ENCODE measurements around the gene PAM.
"Not testable (repeated sequence)": the region's sequence is repeated elsewhere in the genome, so short reads cannot be mapped to it uniquely, and the experiment has no call there.

The PAM gene

GRCh38 chr5:102760815-102761214 is 5.7 kb downstream of the PAM start:
- DNase-seq = no peak
- peak overlapping the region; percentile 40 for H3K27ac Mint-ChIP-seq
- no peaks in the 10 kb centered on the region for H3K27me3 Mint-ChIP-seq
- no peak for ATAC-seq (replicated peaks)
- no peaks in the 10 kb centered on the region for H3K9me3 Mint-ChIP-seq
- H3K4me1 Mint-ChIP-seq = peaks cover 31 to 55% of the 10 kb centered on the region in 2 donors
- H3K36me3 Mint-ChIP-seq = peaks cover 0 to 3% of the 10 kb centered on the region in 2 donors
- H3K4me3 Mint-ChIP-seq = peak overlapping the region in 1 of 2 donors; percentile 1

DNA sequence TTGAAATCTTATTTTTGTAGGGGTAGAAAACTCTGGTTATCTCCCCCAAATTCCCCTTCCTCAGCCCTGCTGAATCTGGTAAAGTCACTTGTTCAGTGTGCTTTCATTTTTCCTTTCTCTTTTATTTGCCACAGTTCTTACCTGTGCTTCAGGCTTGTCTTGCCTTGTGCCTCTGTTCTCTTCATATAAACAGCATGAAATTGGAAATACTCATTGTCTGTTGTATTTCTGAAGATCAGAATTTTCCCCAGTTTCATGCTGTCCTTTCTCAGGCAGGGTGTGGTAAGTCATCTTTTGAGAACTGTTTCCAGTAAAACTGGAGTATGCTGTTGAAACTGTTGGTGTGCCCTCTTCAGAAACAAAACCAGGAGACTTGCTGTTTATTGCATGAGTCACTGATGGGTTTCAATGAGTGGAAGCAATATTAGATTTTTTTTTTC is 7.0 kb downstream of the PAM start:
- no peaks in the 10 kb centered on the region for H3K9me3 Mint-ChIP-seq
- peak overlapping the region; percentile 55 to 71 for H3K4me3 Mint-ChIP-seq
- no peaks in the 10 kb centered on the region for H3K27me3 Mint-ChIP-seq
- peaks cover 26 to 49% of the 10 kb centered on the region in 2 donors for H3K4me1 Mint-ChIP-seq
- H3K36me3 Mint-ChIP-seq = peaks cover 0 to 1% of the 10 kb centered on the region in 2 donors
- peak; percentile 55 to 56 for ATAC-seq (replicated peaks)
- peak overlapping the region; percentile 42 for H3K27ac Mint-ChIP-seq
- DNase-seq = no peak

DNA sequence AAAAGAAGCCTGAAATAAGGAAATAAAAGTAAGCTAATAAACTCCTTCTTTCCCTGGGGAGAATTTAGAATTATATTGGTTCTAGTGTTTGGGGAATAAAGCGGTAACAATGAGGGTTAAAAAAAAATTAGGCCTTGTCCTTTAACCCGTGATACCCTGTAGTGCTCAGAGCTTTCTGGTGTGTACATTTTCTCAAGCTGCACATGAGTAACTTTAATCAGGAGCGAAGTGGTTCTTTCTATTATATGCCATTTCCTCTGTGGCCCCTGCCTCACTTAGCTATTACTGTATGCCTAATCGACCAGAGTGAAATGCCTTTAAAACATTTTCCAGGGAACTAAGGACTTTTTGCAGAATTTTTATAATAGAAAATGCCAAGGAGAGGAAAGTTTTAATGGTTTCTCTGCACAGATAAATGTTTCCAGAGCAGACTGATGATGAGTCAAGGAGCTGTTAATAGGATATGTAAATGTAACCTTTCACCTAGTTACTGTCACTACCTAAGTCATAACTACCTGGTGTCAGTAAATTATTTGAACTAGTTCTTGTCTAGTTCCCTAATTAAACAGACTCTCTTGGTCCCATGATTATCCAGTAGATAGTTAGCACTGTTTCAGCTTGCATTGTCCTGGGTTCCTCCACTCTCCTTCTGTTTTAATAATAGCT is 7.6 kb downstream of the PAM start:
- Mint-ChIP-seq H3K27me3 (no peaks in the 10 kb centered on the region), H3K9me3 (no peaks in the 10 kb centered on the region), H3K4me3 (peak overlapping the region; percentile 55 to 71), H3K4me1 (peaks cover 26 to 49% of the 10 kb centered on the region in 2 donors), H3K36me3 (peaks cover 0 to 1% of the 10 kb centered on the region in 2 donors), H3K27ac (peak overlapping the region; percentile 25)
- DNase-seq (no peak), ATAC-seq (replicated peaks) (peak; percentile 69 to 75)

- DNase-seq (no peak), ATAC-seq (replicated peaks) (no peak)
- no peaks in the 10 kb centered on the region for H3K27me3 Mint-ChIP-seq
- peaks cover 0 to 1% of the 10 kb centered on the region in 2 donors for H3K36me3 Mint-ChIP-seq
- no peak overlapping the region for H3K4me3 Mint-ChIP-seq
- no peak overlapping the region for H3K27ac Mint-ChIP-seq
- H3K4me1 Mint-ChIP-seq = peaks cover 26 to 49% of the 10 kb centered on the region in 2 donors
- no peaks in the 10 kb centered on the region for H3K9me3 Mint-ChIP-seq
Observed at GRCh38 chr5:102763734-102764133, 8.6 kb downstream of the PAM start.

DNA sequence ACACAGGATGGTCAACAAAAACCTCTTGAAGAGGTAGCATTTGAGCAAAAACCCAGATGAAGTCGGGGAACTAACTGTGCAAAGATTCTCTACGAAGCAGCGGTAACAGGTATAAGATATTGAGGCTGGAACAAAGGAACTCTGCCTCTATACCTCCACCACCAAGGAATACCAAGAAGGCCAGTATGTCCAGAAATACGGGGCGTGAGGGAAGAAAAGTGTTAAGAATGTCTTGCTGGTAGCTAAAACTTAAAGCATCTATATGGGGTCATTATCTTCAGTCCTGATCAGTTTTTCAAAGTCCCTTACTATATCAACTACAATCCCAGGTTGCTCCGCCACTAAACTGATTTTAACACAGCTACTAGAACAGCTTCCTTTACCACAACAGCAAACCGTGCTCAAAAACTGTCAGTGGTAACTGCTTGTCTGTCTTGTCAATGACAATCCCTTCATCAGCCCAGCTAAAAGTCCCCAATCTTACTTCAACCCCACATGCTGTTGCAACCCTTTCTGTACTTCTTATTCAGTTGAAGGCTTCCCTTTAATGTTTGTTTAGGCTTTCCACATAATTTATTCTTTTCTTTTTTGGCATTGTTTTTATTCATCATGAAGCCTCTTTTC is 9.4 kb downstream of the PAM start:
- no peak for ATAC-seq (replicated peaks)
- Mint-ChIP-seq H3K27me3 (no peaks in the 10 kb centered on the region), H3K4me1 (peaks cover 24 to 43% of the 10 kb centered on the region in 2 donors), H3K36me3 (peaks cover 0 to 1% of the 10 kb centered on the region in 2 donors), H3K9me3 (no peaks in the 10 kb centered on the region), H3K4me3 (no peak overlapping the region), H3K27ac (no peak overlapping the region)
- no peak for DNase-seq

DNA sequence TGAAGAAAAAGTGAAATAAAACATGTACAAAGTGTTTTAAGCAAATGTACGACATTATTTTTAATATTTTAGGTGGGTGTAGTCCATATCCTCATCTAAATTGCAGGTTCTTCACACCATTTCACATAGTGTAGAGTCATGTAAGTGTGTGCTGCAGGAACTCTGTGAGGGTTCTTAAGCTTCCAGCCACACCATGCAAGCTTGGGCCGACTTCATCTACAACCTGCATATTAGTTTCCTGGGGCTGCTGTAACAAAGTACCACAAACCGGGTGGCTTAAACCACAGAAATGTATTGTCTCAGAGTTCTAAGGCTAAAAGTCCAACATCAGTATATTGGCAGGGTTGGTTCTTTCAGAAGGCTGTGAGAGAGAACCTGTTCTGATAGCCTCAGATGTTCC is 10.2 kb downstream of the PAM start:
- DNase-seq (no peak), ATAC-seq (replicated peaks) (no peak)
- H3K4me3 Mint-ChIP-seq = no peak overlapping the region
- H3K27ac Mint-ChIP-seq = no peak overlapping the region
- peaks cover 0 to 1% of the 10 kb centered on the region in 2 donors for H3K36me3 Mint-ChIP-seq
- H3K4me1 Mint-ChIP-seq = peaks cover 22 to 38% of the 10 kb centered on the region in 2 donors
- H3K27me3 Mint-ChIP-seq = no peaks in the 10 kb centered on the region
- no peaks in the 10 kb centered on the region for H3K9me3 Mint-ChIP-seq

DNA sequence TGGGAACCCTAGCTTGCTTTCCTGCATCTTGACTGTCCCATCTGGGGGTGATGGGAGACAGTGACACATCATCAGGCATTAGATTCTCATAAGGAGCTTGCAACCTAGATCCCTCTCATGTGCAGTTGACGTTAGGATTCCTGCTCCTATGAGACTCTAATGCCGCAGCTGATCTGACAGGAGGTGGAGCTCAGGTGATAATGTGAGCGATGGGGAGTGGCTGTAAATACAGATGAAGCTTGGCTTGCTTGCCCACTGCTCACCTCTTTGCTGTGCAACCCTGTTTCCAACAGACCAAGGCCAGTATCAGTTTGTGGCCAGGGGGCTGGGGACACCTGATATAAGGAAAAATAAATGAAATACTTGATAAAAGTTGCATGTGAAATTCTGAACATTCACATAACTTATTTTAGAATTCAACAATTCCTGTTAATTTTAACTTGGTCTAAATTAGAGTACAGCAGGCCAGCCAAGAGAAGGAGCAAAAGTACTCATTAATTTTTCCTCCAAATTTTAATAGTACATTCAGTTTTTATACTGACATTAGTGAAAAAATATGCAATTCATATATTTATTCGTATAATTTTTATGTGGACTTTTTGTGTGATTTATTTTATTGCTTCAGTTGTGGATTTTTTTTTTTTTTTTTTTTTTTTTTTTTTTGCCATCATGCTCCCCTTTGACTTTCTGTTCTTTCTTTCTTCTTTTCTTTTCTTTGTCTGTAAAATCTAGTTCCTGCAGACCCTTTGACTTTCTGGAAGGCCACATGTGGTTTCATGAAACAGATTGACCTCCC is 11.4 kb downstream of the PAM start:
- Mint-ChIP-seq H3K36me3 (peaks cover 0 to 1% of the 10 kb centered on the region in 2 donors), H3K9me3 (no peaks in the 10 kb centered on the region), H3K27me3 (no peaks in the 10 kb centered on the region), H3K4me3 (no peak overlapping the region), H3K27ac (no peak overlapping the region), H3K4me1 (peaks cover 18 to 34% of the 10 kb centered on the region in 2 donors)
- ATAC-seq (replicated peaks) (no peak), DNase-seq (no peak)

- no peak overlapping the region for H3K27ac Mint-ChIP-seq
- H3K36me3 Mint-ChIP-seq = peaks cover 0 to 1% of the 10 kb centered on the region in 2 donors
- no peak for DNase-seq
- no peaks in the 10 kb centered on the region for H3K27me3 Mint-ChIP-seq
- ATAC-seq (replicated peaks) = peak in 1 of 2 donors; percentile 45
- peaks cover 16 to 30% of the 10 kb centered on the region in 2 donors for H3K4me1 Mint-ChIP-seq
- H3K4me3 Mint-ChIP-seq = no peak overlapping the region
- H3K9me3 Mint-ChIP-seq = no peaks in the 10 kb centered on the region
Observed at GRCh38 chr5:102767862-102768261, 12.8 kb downstream of the PAM start.

DNA sequence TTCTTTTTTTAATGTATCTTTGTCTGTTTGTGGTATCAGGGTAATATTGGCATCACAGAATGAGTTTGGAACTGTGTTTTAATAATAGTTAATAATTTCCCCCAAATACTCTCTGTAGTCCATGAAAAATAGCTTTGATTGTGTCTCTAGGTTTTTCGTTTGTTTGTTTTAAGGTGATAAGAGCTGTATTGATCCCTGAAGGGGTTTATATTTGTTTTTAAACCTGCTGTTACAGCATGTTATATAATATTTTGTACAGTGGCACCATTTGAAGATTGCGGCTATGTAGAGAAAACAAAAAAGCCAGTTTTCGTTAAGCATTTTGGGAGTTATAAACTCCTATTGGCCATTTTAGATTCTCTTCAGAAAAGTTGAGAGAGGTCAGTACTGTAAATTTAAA is 15.7 kb downstream of the PAM start:
- Mint-ChIP-seq H3K9me3 (no peaks in the 10 kb centered on the region), H3K4me1 (peaks cover 4 to 9% of the 10 kb centered on the region in 2 donors), H3K27me3 (no peaks in the 10 kb centered on the region), H3K4me3 (no peak overlapping the region), H3K36me3 (peaks cover 1 to 3% of the 10 kb centered on the region in 2 donors), H3K27ac (no peak overlapping the region)
- ATAC-seq (replicated peaks) (no peak), DNase-seq (no peak)

DNA sequence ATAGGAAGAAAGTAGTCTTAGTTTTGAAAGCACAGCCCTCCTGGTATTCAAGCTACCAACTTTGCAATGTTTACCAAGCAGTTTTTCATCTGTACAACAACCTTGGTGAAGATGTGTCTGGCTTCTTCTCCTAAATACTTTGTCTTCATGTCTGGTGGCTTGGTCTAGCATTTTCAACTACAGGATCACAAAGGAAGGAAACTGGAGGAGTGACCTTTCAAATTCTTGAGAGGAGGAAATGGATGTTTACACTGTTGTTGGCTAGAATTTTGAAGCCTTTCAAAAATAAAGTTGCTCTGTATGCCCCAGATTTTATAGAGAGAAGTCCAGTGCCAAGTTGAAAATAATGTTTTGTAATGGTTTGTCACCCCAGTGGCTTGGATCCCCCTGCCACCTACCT is 16.3 kb downstream of the PAM start:
- no peak overlapping the region for H3K27ac Mint-ChIP-seq
- H3K9me3 Mint-ChIP-seq = peaks cover 0 to 2% of the 10 kb centered on the region in 2 donors
- peaks cover 3 to 6% of the 10 kb centered on the region in 2 donors for H3K36me3 Mint-ChIP-seq
- no peak for DNase-seq
- no peaks in the 10 kb centered on the region for H3K27me3 Mint-ChIP-seq
- no peak for ATAC-seq (replicated peaks)
- H3K4me3 Mint-ChIP-seq = no peak overlapping the region
- peaks cover 4 to 14% of the 10 kb centered on the region in 2 donors for H3K4me1 Mint-ChIP-seq

DNA sequence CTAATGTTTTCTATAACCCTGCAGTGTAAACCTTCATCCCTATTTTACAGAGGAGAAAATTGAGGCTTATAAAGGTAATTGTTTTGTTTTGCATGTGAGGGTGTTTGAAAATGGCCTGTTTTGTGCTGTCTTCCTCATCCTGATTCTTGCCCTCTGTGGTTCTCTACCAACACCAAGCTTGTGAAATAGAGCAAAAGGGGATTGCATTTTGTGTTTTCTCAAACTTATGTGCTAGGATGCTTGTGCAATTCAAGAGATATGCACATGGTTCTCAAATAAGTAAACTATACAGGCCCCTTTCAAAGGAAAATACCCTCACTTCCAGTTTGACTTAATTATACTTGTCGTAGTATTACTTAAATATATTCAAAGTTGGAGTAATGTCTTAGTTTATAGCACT is 17.2 kb downstream of the PAM start:
- H3K36me3 Mint-ChIP-seq = peaks cover 2 to 6% of the 10 kb centered on the region in 2 donors
- H3K4me1 Mint-ChIP-seq = peaks cover 6 to 17% of the 10 kb centered on the region in 2 donors
- H3K9me3 Mint-ChIP-seq = peaks cover 0 to 2% of the 10 kb centered on the region in 2 donors
- H3K4me3 Mint-ChIP-seq = no peak overlapping the region
- ATAC-seq (replicated peaks) (no peak), DNase-seq (no peak)
- H3K27me3 Mint-ChIP-seq = no peaks in the 10 kb centered on the region
- H3K27ac Mint-ChIP-seq = no peak overlapping the region

GRCh38 chr5:102773133-102773532 is 18.0 kb downstream of the PAM start:
- H3K4me1 Mint-ChIP-seq = peaks cover 6 to 24% of the 10 kb centered on the region in 2 donors
- H3K36me3 Mint-ChIP-seq = peaks cover 2 to 6% of the 10 kb centered on the region in 2 donors
- H3K9me3 Mint-ChIP-seq = peaks cover 0 to 2% of the 10 kb centered on the region in 2 donors
- no peak overlapping the region for H3K4me3 Mint-ChIP-seq
- DNase-seq (no peak), ATAC-seq (replicated peaks) (no peak)
- no peaks in the 10 kb centered on the region for H3K27me3 Mint-ChIP-seq
- H3K27ac Mint-ChIP-seq = no peak overlapping the region

DNA sequence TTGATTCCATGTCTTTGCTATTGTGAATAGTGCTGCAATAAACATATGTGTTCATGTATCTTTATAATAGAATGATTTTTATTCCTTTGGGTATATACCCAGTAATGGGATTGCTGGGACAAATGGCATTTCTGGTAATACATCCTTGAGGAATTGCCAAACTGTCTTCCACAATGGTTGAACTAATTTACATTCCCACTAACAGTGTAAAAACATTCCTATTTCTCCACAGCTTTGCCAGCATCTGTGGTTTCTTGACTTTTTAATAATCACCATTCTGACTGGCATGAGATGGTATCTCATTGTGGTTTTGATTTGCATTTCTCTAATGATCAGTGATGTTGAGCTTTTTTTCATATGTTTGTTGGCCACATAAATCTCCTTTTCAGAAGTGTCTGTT is 20.7 kb downstream of the PAM start:
- H3K4me1 Mint-ChIP-seq = peaks cover 15 to 38% of the 10 kb centered on the region in 2 donors
- not testable (repeated sequence) for H3K9me3 Mint-ChIP-seq; ATAC-seq (replicated peaks); H3K4me3 Mint-ChIP-seq; H3K36me3 Mint-ChIP-seq; H3K27me3 Mint-ChIP-seq; H3K27ac Mint-ChIP-seq; DNase-seq

DNA sequence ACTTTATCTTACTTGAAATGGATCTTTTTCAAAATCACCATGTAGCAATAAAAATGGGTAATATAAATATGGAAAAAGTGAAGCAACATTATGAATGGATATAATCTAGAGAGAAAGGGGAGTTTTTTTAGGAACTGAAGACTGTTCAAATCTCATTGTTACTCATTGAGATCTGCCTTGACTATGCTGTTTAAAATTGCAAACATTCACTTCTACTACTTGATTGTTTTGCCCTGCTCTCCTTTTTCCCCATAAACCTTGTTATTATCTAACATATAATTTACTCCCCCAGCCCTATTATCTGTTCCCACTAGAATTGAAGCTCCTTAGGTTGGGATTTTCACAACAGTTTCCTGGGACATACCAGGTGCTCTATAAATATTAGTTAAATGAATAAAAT is 22.0 kb downstream of the PAM start:
- H3K27ac Mint-ChIP-seq = no peak overlapping the region
- no peaks in the 10 kb centered on the region for H3K27me3 Mint-ChIP-seq
- peaks cover 13 to 32% of the 10 kb centered on the region in 2 donors for H3K4me1 Mint-ChIP-seq
- H3K9me3 Mint-ChIP-seq = peaks cover 0 to 2% of the 10 kb centered on the region in 2 donors
- H3K36me3 Mint-ChIP-seq = peaks cover 2 to 6% of the 10 kb centered on the region in 2 donors
- peak; percentile 46 to 53 for ATAC-seq (replicated peaks)
- no peak overlapping the region for H3K4me3 Mint-ChIP-seq
- no peak for DNase-seq
